ENCODE results near the gene POSTN.

The POSTN gene

GRCh38 chr13:37515226-37515625 is 83.3 kb downstream of the POSTN start:
- DNase-seq (ENCODE audit: low read depth), result no peak
